PFSK-1 (cell line): ENCODE data around the gene HLA-DQB1.

ENCODE experiments used
- FOXP2 ChIP-seq: optimal IDR thresholded peaks from 2 replicates; pipeline ENCODE3; 2011; ENCODE audit warnings: borderline replicate concordance, control low read depth, inconsistent platforms; ENCODE audit not compliant: insufficient read depth; ENCODE audit errors: extremely low read length, extremely low read depth
- POLR2AphosphoS5 ChIP-seq: IDR thresholded peaks from 2 replicates; pipeline ENCODE4 v1.6.1; 2012; ENCODE audit warnings: low read depth, mild to moderate bottlenecking, control low read depth, low read length, moderate library complexity
- REST ChIP-seq, 2 experiments: IDR thresholded peaks; 2 replicates each; pipeline versions ENCODE4 v1.6.1 to v1.8.0; 2011 to 2012; ENCODE audit warnings: low read depth in 2 of 2, low read length in 2 of 2, control low read depth in 1 of 2, inconsistent platforms in 1 of 2, mild to moderate bottlenecking in 1 of 2, moderate library complexity in 1 of 2; ENCODE audit not compliant: insufficient read depth in 1 of 2
- SIN3A ChIP-seq: IDR thresholded peaks from 2 replicates; pipeline ENCODE4 v1.6.1; 2012; ENCODE audit warnings: mild to moderate bottlenecking, low read length, moderate library complexity, borderline replicate concordance; ENCODE audit not compliant: insufficient read depth
- TAF1 ChIP-seq: IDR thresholded peaks from 2 replicates; pipeline ENCODE4 v1.6.1; 2012; ENCODE audit warnings: low read length, control low read depth, borderline replicate concordance; ENCODE audit not compliant: insufficient read depth

HLA-DQB1 gene

GRCh38 chr6:32655203-32655710 is 11.2 kb downstream of the HLA-DQB1 start:
- no peak for TF ChIP-seq FOXP2
- TF ChIP-seq TAF1: no peak
- TF ChIP-seq REST (IDR thresholded peaks at IDR 0.05; ENCODE audit: insufficient read depth in 1 of 2, low read depth in 2 of 2, low read length in 2 of 2): no peak
- no peak for TF ChIP-seq SIN3A
- TF ChIP-seq POLR2AphosphoS5: no peak

- TF ChIP-seq SIN3A (no peak), REST (IDR thresholded peaks at IDR 0.05; ENCODE audit: insufficient read depth in 1 of 2, low read depth in 2 of 2, low read length in 2 of 2) (no peak), TAF1 (no peak), POLR2AphosphoS5 (no peak), FOXP2 (no peak)
Observed at GRCh38 chr6:32645047-32645703, 21.3 kb downstream of the HLA-DQB1 start.

DNA sequence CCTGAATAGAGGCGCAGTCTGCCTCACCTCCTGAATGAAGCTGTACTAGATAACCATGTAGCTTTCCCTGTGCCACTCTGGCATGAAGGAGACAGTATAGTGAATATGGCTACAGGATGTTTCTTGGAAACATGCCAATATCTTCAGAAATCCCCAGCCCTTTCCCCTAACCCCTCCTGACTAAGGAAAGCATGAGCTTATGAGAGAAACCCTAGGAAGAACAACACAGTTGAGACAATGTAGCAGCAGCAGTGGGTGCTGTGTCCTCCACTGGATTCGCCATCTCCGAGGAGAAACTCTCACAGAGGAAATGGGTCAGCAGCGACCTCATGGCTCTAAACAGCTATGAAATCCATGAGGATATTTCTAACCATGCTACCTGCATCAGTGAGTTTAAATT is 22.6 kb downstream of the HLA-DQB1 start:
- TF ChIP-seq REST (IDR thresholded peaks at IDR 0.05; ENCODE audit: insufficient read depth in 1 of 2, low read depth in 2 of 2, low read length in 2 of 2) (no peak), SIN3A (no peak), TAF1 (no peak), POLR2AphosphoS5 (no peak), FOXP2 (no peak)

DNA sequence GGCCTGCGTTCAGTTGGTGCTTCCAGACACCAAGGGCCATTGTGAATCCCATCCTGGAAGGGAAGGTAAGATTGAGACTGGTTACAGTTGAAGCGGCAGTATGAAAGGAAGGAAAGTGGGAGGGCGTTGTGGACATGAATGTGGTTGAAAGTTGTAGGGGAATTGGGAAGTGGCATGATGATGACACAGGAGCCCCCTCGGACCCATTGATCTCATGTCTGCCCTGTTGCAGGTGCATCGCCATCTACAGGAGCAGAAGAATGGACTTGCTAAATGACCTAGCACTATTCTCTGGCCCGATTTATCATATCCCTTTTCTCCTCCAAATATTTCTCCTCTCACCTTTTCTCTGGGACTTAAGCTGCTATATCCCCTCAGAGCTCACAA is 23.7 kb downstream of the HLA-DQB1 start:
- TF ChIP-seq SIN3A (no peak), REST (IDR thresholded peaks at IDR 0.05; ENCODE audit: insufficient read depth in 1 of 2, low read depth in 2 of 2, low read length in 2 of 2) (no peak), FOXP2 (no peak), POLR2AphosphoS5 (no peak), TAF1 (no peak)

DNA sequence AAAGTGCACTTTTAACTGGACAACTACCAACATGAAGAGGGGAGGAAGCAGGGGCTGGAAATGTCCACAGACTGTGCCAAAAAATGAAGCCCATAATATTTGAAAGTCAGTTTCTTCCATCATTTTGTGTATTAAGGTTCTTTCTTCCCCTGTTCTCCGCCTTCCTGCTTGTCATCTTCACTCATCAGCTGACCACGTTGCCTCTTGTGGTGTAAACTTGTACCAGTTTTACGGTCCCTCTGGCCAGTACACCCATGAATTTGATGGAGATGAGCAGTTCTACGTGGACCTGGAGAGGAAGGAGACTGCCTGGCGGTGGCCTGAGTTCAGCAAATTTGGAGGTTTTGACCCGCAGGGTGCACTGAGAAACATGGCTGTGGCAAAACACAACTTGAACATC is 25.3 kb downstream of the HLA-DQB1 start:
- no peak for TF ChIP-seq SIN3A
- TF ChIP-seq FOXP2: no peak
- TF ChIP-seq POLR2AphosphoS5: no peak
- no peak for TF ChIP-seq REST (IDR thresholded peaks at IDR 0.05; ENCODE audit: insufficient read depth in 1 of 2, low read depth in 2 of 2, low read length in 2 of 2)
- TF ChIP-seq TAF1: no peak
